ENCODE measurements around the gene TFIP11.
A peak's percentile ranks its signal among the peaks of the same experiment; 100 is the strongest.

TFIP11 gene

GRCh38 chr22:26483439-26484359, 28.6 kb downstream of the TFIP11 start, which contains the start of the genes HPS4 and SRRD:
Gene HPS4 (minus strand): TSS chr22:26483783. CDS start chr22:26481762, 2,021 bp downstream.
Gene SRRD (plus strand): TSS chr22:26483877. CDS start chr22:26483891, 14 bp downstream.
- in situ Hi-C loops (cut with MboI; ENCODE audit: low sequenced_read_pairs, unreplicated experiment), result no loop called here
- TF ChIP-seq CTCF (IDR thresholded peaks at IDR 0.05; ENCODE audit: borderline replicate concordance, control extremely low read depth, extremely low read depth, insufficient read depth, missing control alignments), result no peak
- DNase-seq (ENCODE audit: low spot score), result peak; percentile 95

GRCh38 chr22:26483043-26483438, 29.2 kb downstream of the TFIP11 start:
- DNase-seq (ENCODE audit: low spot score), result no peak
- TF ChIP-seq CTCF (IDR thresholded peaks at IDR 0.05; ENCODE audit: borderline replicate concordance, control extremely low read depth, extremely low read depth, insufficient read depth, missing control alignments), result no peak
- in situ Hi-C loops (cut with MboI; ENCODE audit: low sequenced_read_pairs, unreplicated experiment), result no loop called here

GRCh38 chr22:26482161-26482560, 30.1 kb downstream of the TFIP11 start:
- no peak for TF ChIP-seq CTCF (IDR thresholded peaks at IDR 0.05; ENCODE audit: borderline replicate concordance, control extremely low read depth, extremely low read depth, insufficient read depth, missing control alignments)
- no peak for DNase-seq (ENCODE audit: low spot score)
- in situ Hi-C loops (cut with MboI; ENCODE audit: low sequenced_read_pairs, unreplicated experiment), result no loop called here

- DNase-seq (ENCODE audit: low spot score), result no peak
- in situ Hi-C loops (cut with MboI; ENCODE audit: low sequenced_read_pairs, unreplicated experiment), result no loop called here
- TF ChIP-seq CTCF (IDR thresholded peaks at IDR 0.05; ENCODE audit: borderline replicate concordance, control extremely low read depth, extremely low read depth, insufficient read depth, missing control alignments), result no peak
Measured at GRCh38 chr22:26481694-26482093, 30.6 kb downstream of the TFIP11 start.

- DNase-seq (ENCODE audit: low spot score), result no peak
- TF ChIP-seq CTCF (IDR thresholded peaks at IDR 0.05; ENCODE audit: borderline replicate concordance, control extremely low read depth, extremely low read depth, insufficient read depth, missing control alignments), result no peak
- in situ Hi-C loops (cut with MboI; ENCODE audit: low sequenced_read_pairs, unreplicated experiment), result no loop called here
Measured at GRCh38 chr22:26481112-26481693, 31.1 kb downstream of the TFIP11 start.

GRCh38 chr22:26480611-26480932, 31.7 kb downstream of the TFIP11 start:
- in situ Hi-C loops (cut with MboI; ENCODE audit: low sequenced_read_pairs, unreplicated experiment), result no loop called here
- TF ChIP-seq CTCF (IDR thresholded peaks at IDR 0.05; ENCODE audit: borderline replicate concordance, control extremely low read depth, extremely low read depth, insufficient read depth, missing control alignments), result no peak
- no peak for DNase-seq (ENCODE audit: low spot score)

All from GM13976 (cell line).